H9 (cell line): ENCODE data around the gene ZNRF1. TPM values are rescaled to one million over a fixed set of nuclear protein-coding genes. Genes with fewer than 3 reads are reported as not detected.

ENCODE experiments used
- DNase-seq: peaks from one replicate; pipeline ENCODE4 v3.0.0-alpha.2; 2017
- H2AFZ ChIP-seq: one replicate; pipeline ENCODE4 v1.6.1; 2013; ENCODE audit warnings: mild to moderate bottlenecking, low read length, control low read depth, moderate library complexity
- H2AK5ac ChIP-seq: 2 replicates; pipeline ENCODE4 v1.6.1; 2013; ENCODE audit warnings: low read length, control low read depth, mixed read lengths; ENCODE audit not compliant: insufficient read length
- H2BK120ac ChIP-seq: one replicate; pipeline ENCODE4 v1.6.1; 2013; ENCODE audit warnings: low read depth, mild to moderate bottlenecking, low read length, control low read depth, inconsistent platforms; ENCODE audit not compliant: poor library complexity, severe bottlenecking
- H2BK12ac ChIP-seq: 2 replicates; pipeline ENCODE4 v1.6.1; 2013; ENCODE audit warnings: low read length, control low read depth, mixed read lengths, low read depth; ENCODE audit not compliant: insufficient read length
- H2BK15ac ChIP-seq: 2 replicates; pipeline ENCODE4 v1.6.1; 2013; ENCODE audit warnings: low read depth, low read length, control low read depth
- H2BK20ac ChIP-seq: one replicate; pipeline ENCODE4 v1.6.1; 2013; ENCODE audit warnings: low read depth, mild to moderate bottlenecking, low read length, control low read depth, inconsistent platforms; ENCODE audit not compliant: poor library complexity, severe bottlenecking
- H2BK5ac ChIP-seq: 2 replicates; pipeline ENCODE4 v1.6.1; 2013; ENCODE audit warnings: low read length, control low read depth, mixed read lengths; ENCODE audit not compliant: insufficient read length
- H3K14ac ChIP-seq: 2 replicates; pipeline ENCODE4 v1.6.1; 2013; ENCODE audit warnings: low read length, control low read depth; ENCODE audit not compliant: insufficient read depth
- H3K18ac ChIP-seq: 2 replicates; pipeline ENCODE4 v1.6.1; 2013; ENCODE audit warnings: low read depth, mild to moderate bottlenecking, mixed read lengths, low read length, control low read depth; ENCODE audit not compliant: insufficient read length
- H3K23ac ChIP-seq: 2 replicates; pipeline ENCODE4 v1.6.1; 2013; ENCODE audit warnings: low read length, control low read depth, mixed read lengths, low read depth; ENCODE audit not compliant: insufficient read length
- H3K23me2 ChIP-seq: 2 replicates; pipeline ENCODE4 v1.6.1; 2013; ENCODE audit warnings: low read depth, mild to moderate bottlenecking, mixed read lengths, low read length, control low read depth; ENCODE audit not compliant: insufficient read length, poor library complexity, severe bottlenecking
- H3K27ac ChIP-seq: 2 replicates; pipeline ENCODE4 v1.5.1; 2013; ENCODE audit warnings: low read length, control low read depth, mixed read lengths, low read depth; ENCODE audit not compliant: insufficient read length
- H3K27me3 ChIP-seq: 2 replicates; pipeline ENCODE4 v1.6.1; 2013; ENCODE audit warnings: low read length, control low read depth, inconsistent platforms; ENCODE audit not compliant: insufficient read depth
- H3K4ac ChIP-seq: 2 replicates; pipeline ENCODE4 v1.6.1; 2013; ENCODE audit warnings: low read depth, mild to moderate bottlenecking, control low read depth, inconsistent platforms, low read length, moderate library complexity
- H3K4me1 ChIP-seq: 2 replicates; pipeline ENCODE4 v1.6.1; 2013; ENCODE audit warnings: low read length, control low read depth, inconsistent platforms; ENCODE audit not compliant: insufficient read depth
- H3K4me2 ChIP-seq: 2 replicates; pipeline ENCODE4 v1.6.1; 2013; ENCODE audit warnings: low read length, control low read depth, mixed read lengths; ENCODE audit not compliant: insufficient read length, insufficient read depth
- H3K56ac ChIP-seq: 2 replicates; pipeline ENCODE4 v1.6.1; 2013; ENCODE audit warnings: low read depth, mild to moderate bottlenecking, mixed read lengths, low read length, control low read depth; ENCODE audit not compliant: insufficient read length
- H3K79me1 ChIP-seq: 2 replicates; pipeline ENCODE4 v1.6.1; 2013; ENCODE audit warnings: low read depth, mild to moderate bottlenecking, moderate library complexity, low read length, control low read depth, inconsistent platforms; ENCODE audit not compliant: insufficient read depth, poor library complexity, severe bottlenecking
- H3K79me2 ChIP-seq: 2 replicates; pipeline ENCODE4 v1.6.1; 2013; ENCODE audit warnings: low read length, control low read depth, inconsistent platforms; ENCODE audit not compliant: insufficient read depth
- H3K9ac ChIP-seq: 2 replicates; pipeline ENCODE4 v1.6.1; 2013; ENCODE audit warnings: low read length, control low read depth, mixed read lengths; ENCODE audit not compliant: insufficient read length; ENCODE audit errors: extremely low read depth
- H3K9me3 ChIP-seq: one replicate; pipeline ENCODE4 v1.6.1; 2013; ENCODE audit warnings: low read depth, low read length, inconsistent platforms; ENCODE audit not compliant: control insufficient read depth
- H3T11ph ChIP-seq: one replicate; pipeline ENCODE4 v1.6.1; 2013; ENCODE audit warnings: mild to moderate bottlenecking, low read length, control low read depth, inconsistent platforms
- H4K20me1 ChIP-seq: one replicate; pipeline ENCODE4 v1.6.1; 2013; ENCODE audit not compliant: control insufficient read depth, insufficient read length, insufficient read depth
- H4K5ac ChIP-seq: 2 replicates; pipeline ENCODE4 v1.6.1; 2013; ENCODE audit warnings: low read depth, mild to moderate bottlenecking, mixed read lengths, low read length, control low read depth; ENCODE audit not compliant: insufficient read length
- H4K8ac ChIP-seq: replicated peaks from 2 replicates; pipeline ENCODE4 v1.6.1; 2013; ENCODE audit warnings: low read length, control low read depth, mixed read lengths, low read depth; ENCODE audit not compliant: insufficient read length
- H4K91ac ChIP-seq: 2 replicates; pipeline ENCODE4 v1.6.1; 2013; ENCODE audit warnings: low read depth, mild to moderate bottlenecking, moderate library complexity, mixed read lengths, low read length, control low read depth; ENCODE audit not compliant: insufficient read length
- H3K27ac Mint-ChIP-seq, 3 experiments: 2 replicates in 2 of 3; 3 replicates in 1 of 3; pipeline ENCODE4 v1.8.0; 2020 to 2021; ENCODE audit warnings: mixed read lengths in 3 of 3, mild to moderate bottlenecking in 1 of 3, moderate library complexity in 1 of 3
- H3K27me3 Mint-ChIP-seq: 2 replicates; pipeline ENCODE4 v1.8.0; 2021; ENCODE audit warnings: low read depth, mild to moderate bottlenecking, moderate library complexity, mixed read lengths
- H3K36me3 Mint-ChIP-seq, 3 experiments: 2 replicates in 2 of 3; 3 replicates in 1 of 3; pipeline ENCODE4 v1.8.0; 2020 to 2021; ENCODE audit warnings: low read depth in 3 of 3, mixed read lengths in 3 of 3; ENCODE audit not compliant: insufficient read depth in 1 of 3
- H3K4me1 Mint-ChIP-seq, 2 experiments: 2 replicates each; pipeline ENCODE4 v1.8.0; 2020; ENCODE audit warnings: mixed read lengths in 2 of 2
- H3K4me3 Mint-ChIP-seq, 2 experiments: 2 replicates in 1 of 2; 3 replicates in 1 of 2; pipeline ENCODE4 v1.8.0; 2020 to 2021; ENCODE audit warnings: mild to moderate bottlenecking in 2 of 2, mixed read lengths in 2 of 2, moderate library complexity in 1 of 2
- H3K9me3 Mint-ChIP-seq, 2 experiments: 2 replicates in 1 of 2; 3 replicates in 1 of 2; pipeline ENCODE4 v1.8.0; 2020; ENCODE audit warnings: mild to moderate bottlenecking in 2 of 2, mixed read lengths in 2 of 2, moderate library complexity in 1 of 2
- WGBS: extraction: QIAGEN DNeasy Blood & Tissue Kit; methylation state at CpG from one replicate; pipeline ENCODE4 v1.1.7; 2013; ENCODE audit warnings: missing lambda C conversion rate, low lambda C conversion rate, mixed read lengths; ENCODE audit not compliant: insufficient read length; ENCODE audit errors: extremely low coverage; 5-methylcytosine and 5-hydroxymethylcytosine counted together
- total RNA-seq: library from RNA; stranded (reverse); gene quantifications from 2 replicates; pipeline ENCODE4 v1.2.1, GENCODE V29; 2021
- TF ChIP-seq, protein P1 (sequence below): fragments of 200-600 bp; sonication (generic); conservative IDR thresholded peaks from 3 replicates; pipeline ENCODE4 v1.8.0; 2021; ENCODE audit warnings: antibody characterized with exemption, mild to moderate bottlenecking

The ZNRF1 gene
- total RNA-seq, 1 experiment from 2014 or later: 49.6 TPM

GRCh38 chr16:75130150-75130771 is 131.4 kb downstream of the ZNRF1 start:
- Histone ChIP-seq H3K9me3 (no peaks in the 10 kb centered on the region), H4K20me1 (no peaks in the 10 kb centered on the region), H3K4me1 (no peaks in the 10 kb centered on the region), H2BK20ac (no peak overlapping the region), H2BK120ac (no peak overlapping the region), H3K56ac (no peak overlapping the region), H3K9ac (no peak overlapping the region), H3K14ac (no peak overlapping the region), H3K4ac (no peak overlapping the region), H3K4me2 (no peak overlapping the region), H2BK5ac (no peak overlapping the region), H2AK5ac (no peak overlapping the region), H3K18ac (no peak overlapping the region), H3K27ac (no peak overlapping the region), H3K79me1 (no peaks in the 10 kb centered on the region), H2BK12ac (no peak overlapping the region), H3K27me3 (no peaks in the 10 kb centered on the region), H2BK15ac (no peak overlapping the region), H3K79me2 (no peaks in the 10 kb centered on the region), H4K8ac (no peak overlapping the region), H4K91ac (no peak overlapping the region), H3K23ac (no peak overlapping the region), H2AFZ (no peak overlapping the region), H3T11ph (no peak overlapping the region), H3K23me2 (no peaks in the 10 kb centered on the region), H4K5ac (no peak overlapping the region)
- no peak overlapping the region for H3K4me3 Mint-ChIP-seq
- TF ChIP-seq, protein P1, sequence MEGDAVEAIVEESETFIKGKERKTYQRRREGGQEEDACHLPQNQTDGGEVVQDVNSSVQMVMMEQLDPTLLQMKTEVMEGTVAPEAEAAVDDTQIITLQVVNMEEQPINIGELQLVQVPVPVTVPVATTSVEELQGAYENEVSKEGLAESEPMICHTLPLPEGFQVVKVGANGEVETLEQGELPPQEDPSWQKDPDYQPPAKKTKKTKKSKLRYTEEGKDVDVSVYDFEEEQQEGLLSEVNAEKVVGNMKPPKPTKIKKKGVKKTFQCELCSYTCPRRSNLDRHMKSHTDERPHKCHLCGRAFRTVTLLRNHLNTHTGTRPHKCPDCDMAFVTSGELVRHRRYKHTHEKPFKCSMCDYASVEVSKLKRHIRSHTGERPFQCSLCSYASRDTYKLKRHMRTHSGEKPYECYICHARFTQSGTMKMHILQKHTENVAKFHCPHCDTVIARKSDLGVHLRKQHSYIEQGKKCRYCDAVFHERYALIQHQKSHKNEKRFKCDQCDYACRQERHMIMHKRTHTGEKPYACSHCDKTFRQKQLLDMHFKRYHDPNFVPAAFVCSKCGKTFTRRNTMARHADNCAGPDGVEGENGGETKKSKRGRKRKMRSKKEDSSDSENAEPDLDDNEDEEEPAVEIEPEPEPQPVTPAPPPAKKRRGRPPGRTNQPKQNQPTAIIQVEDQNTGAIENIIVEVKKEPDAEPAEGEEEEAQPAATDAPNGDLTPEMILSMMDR: peak; percentile 47
- DNase-seq: peak; percentile 52
- peaks cover 18 to 26% (median 23%) of the 10 kb centered on the region in 3 experiments for H3K36me3 Mint-ChIP-seq
- H3K27me3 Mint-ChIP-seq: peaks cover 2% of the 10 kb centered on the region; the same call in 1 of the 2 replicates
- H3K4me1 Mint-ChIP-seq: peaks cover 17 to 19% of the 10 kb centered on the region in 2 experiments
- H3K9me3 Mint-ChIP-seq: peaks cover 18 to 28% of the 10 kb centered on the region in 2 experiments
- WGBS: no CpG with 5 or more reads among the region's 9 CpGs
- H3K27ac Mint-ChIP-seq: no peak overlapping the region
